SK-N-SH (cell line): ENCODE data around the gene INAFM2.

Experiments used
- CTCF ChIP-seq: fragments of 200-600 bp; sonication (generic); IDR thresholded peaks from 2 replicates; pipeline ENCODE4 v1.6.1; 2017; ENCODE audit warnings: antibody characterized with exemption, mild to moderate bottlenecking, moderate library complexity
- EP300 ChIP-seq, 2 experiments: IDR thresholded peaks; 2 replicates each; pipeline versions ENCODE4 v1.4.0 to v1.6.1; 2012; ENCODE audit warnings: borderline replicate concordance in 1 of 2, low read depth in 1 of 2, low read length in 1 of 2
- EZH2phosphoT487 ChIP-seq: fragments of 200-600 bp; sonication (generic); IDR thresholded peaks from 2 replicates; pipeline ENCODE4 v1.6.1; 2017; ENCODE audit warnings: low read depth, mixed run types, mild to moderate bottlenecking, antibody characterized with exemption, moderate library complexity, borderline replicate concordance
- GATA2 ChIP-seq: sonication (generic); formaldehyde crosslinking; IDR thresholded peaks from 2 replicates; pipeline ENCODE4 v1.5.0; 2020; ENCODE audit warnings: mild to moderate bottlenecking, missing genetic modification reagents
- MXI1 ChIP-seq: IDR thresholded peaks from 2 replicates; pipeline ENCODE4 v1.6.1; 2012; ENCODE audit warnings: mild to moderate bottlenecking, low read depth, low read length, improper control_type of control experiment
- NFIC ChIP-seq: IDR thresholded peaks from 2 replicates; pipeline ENCODE4 v1.4.0; 2012; ENCODE audit warnings: borderline replicate concordance
- NRF1 ChIP-seq: IDR thresholded peaks from 2 replicates; pipeline ENCODE4 v1.6.1; 2012; ENCODE audit warnings: low read depth, mild to moderate bottlenecking, low read length
- POLR2AphosphoS5 ChIP-seq: IDR thresholded peaks from 2 replicates; pipeline ENCODE4 v1.6.1; 2012; ENCODE audit warnings: low read depth, low read length
- RAD21 ChIP-seq: IDR thresholded peaks from 2 replicates; pipeline ENCODE4 v1.6.1; 2012; ENCODE audit warnings: mild to moderate bottlenecking, low read length
- RCOR1 ChIP-seq: fragments of 150-350 bp; IDR thresholded peaks from 2 replicates; pipeline ENCODE4 v1.6.1; 2017; ENCODE audit warnings: antibody characterized with exemption, low read length
- SIN3A ChIP-seq: IDR thresholded peaks from 2 replicates; pipeline ENCODE4 v1.6.1; 2012; ENCODE audit warnings: low read depth, mild to moderate bottlenecking, low read length, moderate library complexity, borderline replicate concordance
- SMC3 ChIP-seq: IDR thresholded peaks from 2 replicates; pipeline ENCODE4 v1.6.1; 2012; ENCODE audit warnings: low read depth, low read length, improper control_type of control experiment
- TCF12 ChIP-seq: IDR thresholded peaks from 2 replicates; pipeline ENCODE4 v1.4.0; 2012
- YY1 ChIP-seq: IDR thresholded peaks from 2 replicates; pipeline ENCODE4 v1.4.0; 2012; ENCODE audit warnings: low read depth, mild to moderate bottlenecking

GRCh38 chr15:40317580-40317979, 5.9 kb upstream of the INAFM2 start:
- TF ChIP-seq CTCF, result no peak
- TF ChIP-seq SIN3A, result no peak
- no peak for TF ChIP-seq EZH2phosphoT487
- TF ChIP-seq YY1, result no peak
- no peak for TF ChIP-seq GATA2
- TF ChIP-seq RAD21, result no peak
- TF ChIP-seq POLR2AphosphoS5, result no peak
- no peak for TF ChIP-seq EP300 (IDR thresholded peaks at IDR 0.05; ENCODE audit: borderline replicate concordance in 1 of 2, low read depth in 1 of 2, low read length in 1 of 2)
- no peak for TF ChIP-seq SMC3
- no peak for TF ChIP-seq TCF12
- TF ChIP-seq MXI1, result no peak
- no peak for TF ChIP-seq RCOR1
- no peak for TF ChIP-seq NFIC
- TF ChIP-seq NRF1, result no peak
